HG02759 (cell line): ENCODE measurements around the gene PAGE3.

Experiments
- ATAC-seq: cut with Tn5 transposase; IDR thresholded peaks from one replicate; pipeline ENCODE4 v1.9.1; 2021; ENCODE audit warnings: mild to moderate bottlenecking, moderate library complexity; ENCODE audit not compliant: unreplicated experiment

Gene PAGE3

GRCh38 chrX:55264816-55265215 lies at the start of gene PAGE3:
TSS of gene PAGE3 (minus strand) at chrX:55264916. CDS start at chrX:55263903, 1,013 bp downstream.
- no peak for ATAC-seq

GRCh38 chrX:55312655-55313054 lies 47.9 kb upstream of the PAGE3 start:
- no peak for ATAC-seq

- ATAC-seq = no peak
Measured at GRCh38 chrX:55290963-55291362, 26.2 kb upstream of the PAGE3 start.

- ATAC-seq = no peak
Measured at GRCh38 chrX:55279832-55280231, 15.1 kb upstream of the PAGE3 start.

- ATAC-seq = no peak
Measured at GRCh38 chrX:55260806-55261205, 3.9 kb downstream of the PAGE3 start.

- ATAC-seq = no peak
Measured at GRCh38 chrX:55253528-55253927, 11.2 kb downstream of the PAGE3 start.

GRCh38 chrX:55240788-55241340 lies 23.9 kb downstream of the PAGE3 start:
- no peak for ATAC-seq

- no peak for ATAC-seq
Measured at GRCh38 chrX:55220119-55220794, 44.5 kb downstream of the PAGE3 start, which contains the start of gene PAGE5. TSS of gene PAGE5 (plus strand) at chrX:55220346. CDS start at chrX:55221383, 1,037 bp downstream.

- no peak for ATAC-seq
Measured at GRCh38 chrX:55213381-55213780, 51.3 kb downstream of the PAGE3 start.

GRCh38 chrX:55210931-55211677 lies 53.6 kb downstream of the PAGE3 start:
- no peak for ATAC-seq
